ENCODE results near the gene NAGK. TPM values are rescaled to one million over a fixed set of nuclear protein-coding genes. Genes with fewer than 3 reads are reported as not detected.
"Not testable (repeated sequence)": the region's sequence is repeated elsewhere in the genome, so short reads cannot be mapped to it uniquely, and the experiment has no call there.

Gene NAGK
- total and polyA plus RNA-seq, 5 experiments from 2014 or later: 33.7 to 113 (median 51.1) TPM

- ATAC-seq, DNase-seq, POLR2A ChIA-PET, H3K4me3 Mint-ChIP-seq, H3K9me3 Mint-ChIP-seq, H3K36me3 Mint-ChIP-seq, H3K4me1 Mint-ChIP-seq: not testable (repeated sequence)
- Mint-ChIP-seq H3K27ac (peak overlapping the region in 2 of 10 donors; percentile 20 to 41), H3K27me3 (peaks cover 5 to 16% (median 9%) of the 10 kb centered on the region in 5 donors)
These were observed 13.2 kb upstream of the NAGK start for GRCh38 chr2:71055206-71055740.

- H3K9me3 Mint-ChIP-seq: no peaks in the 10 kb centered on the region
- DNase-seq: no peak
- no peak for ATAC-seq
- H3K27me3 Mint-ChIP-seq: peaks cover 5 to 21% (median 16%) of the 10 kb centered on the region in 5 donors
- no peaks in the 10 kb centered on the region for H3K36me3 Mint-ChIP-seq
- POLR2A ChIA-PET: interaction anchor here (3.0 kb wide), 1 partner anchor 8 kb away, joined by 10 read pairs; the partner anchor contains the start of gene NAGK
- peaks cover 0 to 13% (median 0%) of the 10 kb centered on the region in 4 donors for H3K4me1 Mint-ChIP-seq
- H3K27ac Mint-ChIP-seq: no peak overlapping the region
- H3K4me3 Mint-ChIP-seq: no peak overlapping the region
These were observed 8.2 kb upstream of the NAGK start for GRCh38 chr2:71060211-71060610.

- Mint-ChIP-seq H3K4me1 (peaks cover 0 to 20% (median 0%) of the 10 kb centered on the region in 4 donors), H3K9me3 (no peaks in the 10 kb centered on the region), H3K36me3 (no peaks in the 10 kb centered on the region), H3K4me3 (no peak overlapping the region), H3K27ac (no peak overlapping the region), H3K27me3 (peaks cover 5 to 21% (median 16%) of the 10 kb centered on the region in 5 donors)
- no peak for DNase-seq
- POLR2A ChIA-PET: no interaction called here
- no peak for ATAC-seq
These were observed 7.6 kb upstream of the NAGK start for GRCh38 chr2:71060871-71061270.

GRCh38 chr2:71063216-71063615 lies 5.2 kb upstream of the NAGK start:
- POLR2A ChIA-PET: no interaction called here
- ATAC-seq: no peak

GRCh38 chr2:71064110-71064611 lies 4.3 kb upstream of the NAGK start:
- Mint-ChIP-seq H3K27me3 (peaks cover 3 to 16% (median 7%) of the 10 kb centered on the region in 5 donors), H3K4me1 (peaks cover 4 to 42% (median 20%) of the 10 kb centered on the region in 4 donors), H3K4me3 (peak overlapping the region in 1 of 10 donors; percentile 45), H3K9me3 (no peaks in the 10 kb centered on the region), H3K36me3 (no peaks in the 10 kb centered on the region), H3K27ac (peak overlapping the region in 2 of 10 donors; percentile 23 to 36)
- POLR2A ChIA-PET: no interaction called here
- ATAC-seq: no peak
- DNase-seq: no peak

More at GRCh38 chr2:71063216-71063615, 5.2 kb upstream of the NAGK start:
- H3K27me3 Mint-ChIP-seq: peaks cover 5 to 22% (median 16%) of the 10 kb centered on the region in 5 donors
- no peaks in the 10 kb centered on the region for H3K36me3 Mint-ChIP-seq
- no peaks in the 10 kb centered on the region for H3K9me3 Mint-ChIP-seq
- no peak overlapping the region for H3K27ac Mint-ChIP-seq
- H3K4me1 Mint-ChIP-seq: peaks cover 2 to 35% (median 13%) of the 10 kb centered on the region in 4 donors
- no peak for DNase-seq
- no peak overlapping the region for H3K4me3 Mint-ChIP-seq

GRCh38 chr2:71064754-71065621 lies 3.5 kb upstream of the NAGK start:
- ATAC-seq (no peak), DNase-seq (no peak)
- Mint-ChIP-seq H3K27ac (peak overlapping the region in 5 of 10 donors; percentile 33 to 75 (median 40)), H3K36me3 (no peaks in the 10 kb centered on the region), H3K27me3 (peaks cover 0 to 10% (median 6%) of the 10 kb centered on the region in 5 donors), H3K4me3 (peak overlapping the region in 1 of 10 donors; percentile 51), H3K9me3 (no peaks in the 10 kb centered on the region), H3K4me1 (peaks cover 10 to 51% (median 28%) of the 10 kb centered on the region in 4 donors)
- POLR2A ChIA-PET: no interaction called here

- Mint-ChIP-seq H3K4me1 (peaks cover 24 to 69% (median 47%) of the 10 kb centered on the region in 4 donors), H3K36me3 (no peaks in the 10 kb centered on the region), H3K4me3 (peak overlapping the region in 6 of 10 donors; percentile 13 to 50 (median 32)), H3K9me3 (no peaks in the 10 kb centered on the region), H3K27me3 (peaks cover 0 to 1% (median 0%) of the 10 kb centered on the region in 5 donors), H3K27ac (peak overlapping the region in 9 of 10 donors; percentile 50 to 100 (median 99))
- DNase-seq (no peak), ATAC-seq (no peak)
- POLR2A ChIA-PET: interaction anchor here (2.0 to 3.1 kb wide), 5 partner anchors 8 to 160 kb away, joined by 9 to 66 read pairs (median 11); partner anchors contain the start of genes ANKRD53, MCEE, MPHOSPH10 and PAIP2B
These were observed 1.6 kb upstream of the NAGK start for GRCh38 chr2:71066856-71067255.

- H3K27me3 Mint-ChIP-seq: peaks cover 0 to 1% (median 0%) of the 10 kb centered on the region in 5 donors
- peak overlapping the region; percentile 98 to 100 (median 99) for H3K27ac Mint-ChIP-seq
- H3K36me3 Mint-ChIP-seq: no peaks in the 10 kb centered on the region
- H3K4me1 Mint-ChIP-seq: peaks cover 27 to 78% (median 55%) of the 10 kb centered on the region in 4 donors
- peak overlapping the region; percentile 90 to 99 (median 94) for H3K4me3 Mint-ChIP-seq
- no peaks in the 10 kb centered on the region for H3K9me3 Mint-ChIP-seq
- POLR2A ChIA-PET: interaction anchor here (0.6 to 3.1 kb wide), 25 partner anchors 9 to 1630 kb away, joined by 3 to 66 read pairs (median 5); partner anchors contain the start of genes ANKRD53, MCEE, MPHOSPH10 and NFU1
- ATAC-seq (no peak), DNase-seq (peak in 3 of 10 donors; percentile 14 to 33 (median 15))
These were observed 756 bp upstream of the NAGK start for GRCh38 chr2:71067567-71068217.

- peak overlapping the region; percentile 98 to 100 (median 99) for H3K27ac Mint-ChIP-seq
- H3K27me3 Mint-ChIP-seq: peaks cover 0 to 1% (median 0%) of the 10 kb centered on the region in 5 donors
- H3K9me3 Mint-ChIP-seq: no peaks in the 10 kb centered on the region
- ATAC-seq (no peak), DNase-seq (no peak)
- H3K36me3 Mint-ChIP-seq: peaks cover 0 to 12% (median 6%) of the 10 kb centered on the region in 3 donors
- H3K4me1 Mint-ChIP-seq: peaks cover 35 to 87% (median 72%) of the 10 kb centered on the region in 4 donors
- peak overlapping the region; percentile 90 to 99 (median 94) for H3K4me3 Mint-ChIP-seq
- POLR2A ChIA-PET: interaction anchor here (0.8 to 3.1 kb wide), 11 partner anchors 8 to 1632 kb away, joined by 3 to 66 read pairs (median 7); partner anchors contain the start of genes MCEE, MPHOSPH10, NFU1 and PAIP2B
These were observed 928 bp downstream of the NAGK start for GRCh38 chr2:71069376-71069775.

GRCh38 chr2:71070294-71071093 lies 2.0 kb downstream of the NAGK start:
- H3K4me3 Mint-ChIP-seq: peak overlapping the region; percentile 34 to 99 (median 94)
- H3K9me3 Mint-ChIP-seq: no peaks in the 10 kb centered on the region
- H3K36me3 Mint-ChIP-seq: peaks cover 0 to 20% (median 6%) of the 10 kb centered on the region in 3 donors
- H3K4me1 Mint-ChIP-seq: peaks cover 35 to 77% (median 73%) of the 10 kb centered on the region in 4 donors
- DNase-seq: no peak
- ATAC-seq: no peak
- H3K27ac Mint-ChIP-seq: peak overlapping the region; percentile 92 to 100 (median 99)
- H3K27me3 Mint-ChIP-seq: peaks cover 0 to 1% (median 0%) of the 10 kb centered on the region in 5 donors
- POLR2A ChIA-PET: interaction anchor here (1.2 to 2.9 kb wide), 4 partner anchors 58 to 261 kb away, joined by 4 to 24 read pairs (median 7); partner anchors contain the start of genes MCEE, MPHOSPH10, PAIP2B and ZNF638

Measured in naive thymus-derived CD8-positive, alpha-beta T cell (primary cell).